ENCODE data around the gene MLH3. TPM values are rescaled to one million over a fixed set of nuclear protein-coding genes. Genes with fewer than 3 reads are reported as not detected.
"Not testable (repeated sequence)": the region's sequence is repeated elsewhere in the genome, so short reads cannot be mapped to it uniquely, and the experiment has no call there.

Gene MLH3
- total RNA-seq, 4 donors from 2014 or later, result 26.4 to 48.1 (median 36.0) TPM

DNA sequence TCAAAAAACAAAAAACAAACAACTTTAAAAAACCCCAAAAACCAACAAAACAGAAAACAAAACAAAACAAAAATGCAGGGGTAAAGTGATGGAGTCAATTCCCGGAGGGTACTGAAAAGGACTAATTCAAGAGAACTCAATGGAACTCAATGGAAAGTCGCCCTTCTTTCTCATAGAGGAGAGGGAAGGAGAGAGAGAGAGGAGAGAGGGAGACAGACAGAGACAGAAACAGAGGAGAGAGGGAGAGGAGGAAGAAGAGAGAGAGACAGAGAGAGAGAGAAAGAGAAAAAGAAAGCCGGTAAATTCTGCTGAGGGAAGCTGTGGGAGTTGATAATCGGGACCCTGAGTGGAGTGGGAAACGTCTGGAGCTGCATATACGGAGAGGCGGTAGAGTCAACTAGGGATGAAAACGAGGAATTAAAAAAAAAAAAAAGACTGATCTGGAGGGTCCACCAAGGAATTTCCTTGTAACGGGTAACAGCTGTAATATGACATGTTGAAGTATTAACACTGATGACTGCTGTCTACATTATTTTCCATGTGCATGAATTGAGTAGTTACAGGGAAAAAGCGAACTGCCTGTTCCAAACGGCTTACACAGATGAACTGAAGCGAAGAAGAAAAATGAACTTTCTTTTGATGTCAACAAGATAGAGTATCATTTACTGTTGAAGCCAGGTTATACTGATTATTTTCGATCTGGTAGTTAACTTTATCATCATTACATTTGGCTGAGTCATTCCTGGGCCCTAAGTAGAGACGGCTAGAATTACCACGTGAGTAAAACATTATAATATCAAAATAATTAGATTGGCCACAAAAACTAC, 17.2 kb upstream of the MLH3 start:
- 7 to 11% methylated on average over 15 of the region's 15 CpGs for WGBS, 2 donors

DNA sequence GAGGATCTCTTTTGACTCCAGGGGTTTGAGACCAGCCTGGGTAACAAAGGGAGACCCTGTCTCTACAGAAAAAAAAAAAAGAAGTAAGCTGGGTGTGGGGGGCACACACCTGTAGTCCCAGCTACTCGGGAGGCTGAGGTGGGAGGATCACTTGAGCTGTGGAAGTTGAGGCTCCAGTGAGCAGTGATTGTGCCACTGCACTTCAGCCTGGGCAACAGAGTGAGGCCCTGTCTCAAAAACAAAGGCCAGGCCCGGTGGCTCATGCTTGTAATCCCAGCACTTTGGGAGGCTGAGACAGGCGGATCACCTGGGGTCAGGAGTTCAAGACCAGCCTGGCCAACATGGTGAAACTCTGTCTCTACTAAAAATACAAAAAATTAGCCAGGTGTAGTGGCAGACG, 16.5 kb upstream of the MLH3 start:
- Histone ChIP-seq H3K4me3 (peak overlapping the region in 1 of 4 donors; percentile 58), H3K4me1 (peaks cover 0 to 55% (median 33%) of the 10 kb centered on the region in 4 donors), H3K27ac (peak overlapping the region; percentile 64 to 94 (median 87))
- H3K27me3 ChIP-seq; H3K36me3 ChIP-seq; DNase-seq (ENCODE audit: low spot score in 2 of 2); H3K9me3 ChIP-seq: not testable (repeated sequence)
- 81 to 83% methylated on average over 4 of the region's 4 CpGs for WGBS, 2 donors

More for the DNA sequence above, 17.2 kb upstream of the MLH3 start:
- no peaks in the 10 kb centered on the region for H3K9me3 ChIP-seq
- peak overlapping the region; percentile 64 to 94 (median 87) for H3K27ac ChIP-seq
- H3K27me3 ChIP-seq, result no peaks in the 10 kb centered on the region
- TF ChIP-seq POLR2A (IDR thresholded peaks at IDR 0.05), result no peak
- TF ChIP-seq, protein P1, sequence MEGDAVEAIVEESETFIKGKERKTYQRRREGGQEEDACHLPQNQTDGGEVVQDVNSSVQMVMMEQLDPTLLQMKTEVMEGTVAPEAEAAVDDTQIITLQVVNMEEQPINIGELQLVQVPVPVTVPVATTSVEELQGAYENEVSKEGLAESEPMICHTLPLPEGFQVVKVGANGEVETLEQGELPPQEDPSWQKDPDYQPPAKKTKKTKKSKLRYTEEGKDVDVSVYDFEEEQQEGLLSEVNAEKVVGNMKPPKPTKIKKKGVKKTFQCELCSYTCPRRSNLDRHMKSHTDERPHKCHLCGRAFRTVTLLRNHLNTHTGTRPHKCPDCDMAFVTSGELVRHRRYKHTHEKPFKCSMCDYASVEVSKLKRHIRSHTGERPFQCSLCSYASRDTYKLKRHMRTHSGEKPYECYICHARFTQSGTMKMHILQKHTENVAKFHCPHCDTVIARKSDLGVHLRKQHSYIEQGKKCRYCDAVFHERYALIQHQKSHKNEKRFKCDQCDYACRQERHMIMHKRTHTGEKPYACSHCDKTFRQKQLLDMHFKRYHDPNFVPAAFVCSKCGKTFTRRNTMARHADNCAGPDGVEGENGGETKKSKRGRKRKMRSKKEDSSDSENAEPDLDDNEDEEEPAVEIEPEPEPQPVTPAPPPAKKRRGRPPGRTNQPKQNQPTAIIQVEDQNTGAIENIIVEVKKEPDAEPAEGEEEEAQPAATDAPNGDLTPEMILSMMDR (IDR thresholded peaks at IDR 0.05), result no peak
- no peak for TF ChIP-seq EP300 (IDR thresholded peaks at IDR 0.05)
- H3K4me3 ChIP-seq, result peak overlapping the region; percentile 22 to 60 (median 47)
- no peaks in the 10 kb centered on the region for H3K36me3 ChIP-seq
- no peak for DNase-seq (ENCODE audit: low spot score in 2 of 2)
- peaks cover 0 to 51% (median 26%) of the 10 kb centered on the region in 4 donors for H3K4me1 ChIP-seq

DNA sequence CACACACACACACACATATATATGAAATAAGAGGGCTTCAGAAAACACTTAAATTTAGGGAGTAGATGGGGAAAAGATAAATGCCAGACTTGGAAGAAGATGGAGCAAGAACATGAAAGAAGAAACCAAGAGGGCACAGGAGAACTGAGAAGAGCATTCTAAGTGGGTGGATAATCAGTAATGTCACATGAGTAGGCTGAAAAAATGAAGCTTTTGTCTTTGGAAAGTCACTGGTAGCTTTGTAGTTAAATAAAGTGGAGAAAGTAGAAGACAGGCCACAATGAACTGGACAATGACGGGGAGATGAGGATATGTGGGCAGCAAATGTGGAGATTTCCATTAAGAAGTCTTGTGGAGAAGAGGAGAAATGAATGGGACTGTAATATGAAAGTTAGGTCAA, 15.9 kb upstream of the MLH3 start:
- no peaks in the 10 kb centered on the region for H3K9me3 ChIP-seq
- TF ChIP-seq POLR2A (IDR thresholded peaks at IDR 0.05), result no peak
- TF ChIP-seq, protein P1 (IDR thresholded peaks at IDR 0.05), result no peak
- TF ChIP-seq EP300 (IDR thresholded peaks at IDR 0.05), result no peak
- WGBS, 2 donors, result 49 to 53% methylated on average over 1 of the region's 1 CpG
- H3K4me3 ChIP-seq, result no peak overlapping the region
- DNase-seq (ENCODE audit: low spot score in 2 of 2), result no peak
- no peaks in the 10 kb centered on the region for H3K27me3 ChIP-seq
- peaks cover 0 to 56% (median 34%) of the 10 kb centered on the region in 4 donors for H3K4me1 ChIP-seq
- H3K36me3 ChIP-seq, result no peaks in the 10 kb centered on the region
- H3K27ac ChIP-seq, result peak overlapping the region in 1 of 4 donors; percentile 92

DNA sequence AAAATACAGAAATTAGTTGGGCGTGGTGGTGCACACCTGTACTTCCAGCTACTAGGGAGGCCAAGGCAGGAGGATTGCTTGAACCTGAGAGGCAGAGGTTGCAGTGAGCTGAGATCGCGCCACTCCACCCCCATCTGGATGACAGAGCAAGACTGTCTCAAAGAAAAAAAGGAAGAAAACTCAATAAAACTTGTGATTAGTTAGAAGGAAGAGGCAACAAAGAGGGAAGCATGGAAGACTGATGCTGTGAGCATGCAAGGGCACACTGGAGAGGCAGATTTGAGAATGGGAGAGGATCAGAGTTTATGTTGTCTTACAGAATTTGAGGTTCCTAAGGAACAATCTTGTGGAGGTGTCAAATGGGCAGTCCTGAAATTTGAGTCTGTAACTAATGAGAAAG, 15.4 kb upstream of the MLH3 start:
- WGBS, 2 donors, result 95% methylated on average over 3 of the region's 3 CpGs
- H3K4me3 ChIP-seq, result no peak overlapping the region

DNA sequence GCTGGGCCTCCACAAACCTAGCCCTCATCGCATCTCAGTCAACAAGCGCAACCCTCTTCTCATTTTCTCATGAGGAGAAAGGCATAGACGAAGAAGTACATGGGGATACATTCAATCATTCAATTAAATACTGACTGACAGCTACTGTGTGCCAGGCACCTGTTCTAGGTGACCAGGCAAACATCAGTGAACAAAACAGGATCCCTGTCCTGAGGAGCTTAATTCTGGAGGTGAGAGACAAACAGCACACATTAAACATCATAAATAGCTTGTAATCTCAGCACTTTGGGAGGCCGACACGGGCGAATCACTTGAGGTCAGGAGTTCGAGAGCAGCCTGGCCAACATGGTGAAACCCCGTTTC, 12.9 kb upstream of the MLH3 start:
- peaks cover 0 to 10% (median 0%) of the 10 kb centered on the region in 3 donors for H3K36me3 ChIP-seq
- H3K4me3 ChIP-seq, result peak overlapping the region; percentile 54 to 90 (median 65)
- no peaks in the 10 kb centered on the region for H3K27me3 ChIP-seq
- TF ChIP-seq POLR2A (IDR thresholded peaks at IDR 0.05) (no peak), EP300 (IDR thresholded peaks at IDR 0.05) (no peak)
- TF ChIP-seq, protein P1 (IDR thresholded peaks at IDR 0.05), result no peak
- H3K4me1 ChIP-seq, result peaks cover 0 to 40% (median 25%) of the 10 kb centered on the region in 4 donors
- peak overlapping the region; percentile 25 to 85 (median 82) for H3K27ac ChIP-seq
- no peaks in the 10 kb centered on the region for H3K9me3 ChIP-seq
- WGBS, 2 donors, result 52 to 54% methylated on average over 8 of the region's 8 CpGs
- no peak for DNase-seq (ENCODE audit: low spot score in 2 of 2)

More for the DNA sequence above, 15.4 kb upstream of the MLH3 start:
- no peaks in the 10 kb centered on the region for H3K27me3 ChIP-seq
- H3K36me3 ChIP-seq, result no peaks in the 10 kb centered on the region
- H3K4me1 ChIP-seq, result peaks cover 0 to 56% (median 34%) of the 10 kb centered on the region in 4 donors
- DNase-seq (ENCODE audit: low spot score in 2 of 2), result no peak
- no peaks in the 10 kb centered on the region for H3K9me3 ChIP-seq
- TF ChIP-seq POLR2A (IDR thresholded peaks at IDR 0.05) (no peak), EP300 (IDR thresholded peaks at IDR 0.05) (no peak)
- TF ChIP-seq, protein P1 (IDR thresholded peaks at IDR 0.05), result no peak
- no peak overlapping the region for H3K27ac ChIP-seq

All from tibial nerve (tissue), 4 donors.